ENCODE data around the gene HIP1R.

DNA sequence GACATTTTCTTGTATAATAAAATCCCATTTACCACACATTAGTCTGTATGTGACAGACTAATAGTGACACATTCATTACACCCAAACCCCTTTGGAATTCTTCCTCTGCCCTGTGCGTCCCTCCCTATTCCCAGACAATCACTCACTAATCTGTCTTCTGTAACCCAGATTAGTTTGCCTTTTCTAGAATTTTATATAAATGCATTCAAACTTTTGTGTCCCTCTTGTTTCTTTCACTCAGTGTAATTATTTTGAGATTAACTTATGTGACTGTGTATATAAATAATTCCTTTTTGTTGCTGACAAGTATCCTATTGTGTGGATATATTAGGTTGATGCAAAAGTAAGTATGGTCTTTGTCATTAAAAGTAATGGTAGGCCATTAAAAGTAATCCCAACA is 27.6 kb upstream of the HIP1R start:
- TF ChIP-seq, protein P1, sequence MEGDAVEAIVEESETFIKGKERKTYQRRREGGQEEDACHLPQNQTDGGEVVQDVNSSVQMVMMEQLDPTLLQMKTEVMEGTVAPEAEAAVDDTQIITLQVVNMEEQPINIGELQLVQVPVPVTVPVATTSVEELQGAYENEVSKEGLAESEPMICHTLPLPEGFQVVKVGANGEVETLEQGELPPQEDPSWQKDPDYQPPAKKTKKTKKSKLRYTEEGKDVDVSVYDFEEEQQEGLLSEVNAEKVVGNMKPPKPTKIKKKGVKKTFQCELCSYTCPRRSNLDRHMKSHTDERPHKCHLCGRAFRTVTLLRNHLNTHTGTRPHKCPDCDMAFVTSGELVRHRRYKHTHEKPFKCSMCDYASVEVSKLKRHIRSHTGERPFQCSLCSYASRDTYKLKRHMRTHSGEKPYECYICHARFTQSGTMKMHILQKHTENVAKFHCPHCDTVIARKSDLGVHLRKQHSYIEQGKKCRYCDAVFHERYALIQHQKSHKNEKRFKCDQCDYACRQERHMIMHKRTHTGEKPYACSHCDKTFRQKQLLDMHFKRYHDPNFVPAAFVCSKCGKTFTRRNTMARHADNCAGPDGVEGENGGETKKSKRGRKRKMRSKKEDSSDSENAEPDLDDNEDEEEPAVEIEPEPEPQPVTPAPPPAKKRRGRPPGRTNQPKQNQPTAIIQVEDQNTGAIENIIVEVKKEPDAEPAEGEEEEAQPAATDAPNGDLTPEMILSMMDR (conservative IDR thresholded peaks at IDR 0.05): no peak
- TF ChIP-seq EZH2 (IDR thresholded peaks at IDR 0.05; ENCODE audit: low read depth): no peak

Measured in PC-9 (cell line).